Kidney glomerular epithelial cell (primary cell): ENCODE data around the gene NARF.
"Not testable (repeated sequence)": the region's sequence is repeated elsewhere in the genome, so short reads cannot be mapped to it uniquely, and the experiment has no call there.

Source experiments
- DNase-seq: peaks from one replicate; lab custom pipeline; 2025; lab: John Stamatoyannopoulos, UW

The NARF gene

DNA sequence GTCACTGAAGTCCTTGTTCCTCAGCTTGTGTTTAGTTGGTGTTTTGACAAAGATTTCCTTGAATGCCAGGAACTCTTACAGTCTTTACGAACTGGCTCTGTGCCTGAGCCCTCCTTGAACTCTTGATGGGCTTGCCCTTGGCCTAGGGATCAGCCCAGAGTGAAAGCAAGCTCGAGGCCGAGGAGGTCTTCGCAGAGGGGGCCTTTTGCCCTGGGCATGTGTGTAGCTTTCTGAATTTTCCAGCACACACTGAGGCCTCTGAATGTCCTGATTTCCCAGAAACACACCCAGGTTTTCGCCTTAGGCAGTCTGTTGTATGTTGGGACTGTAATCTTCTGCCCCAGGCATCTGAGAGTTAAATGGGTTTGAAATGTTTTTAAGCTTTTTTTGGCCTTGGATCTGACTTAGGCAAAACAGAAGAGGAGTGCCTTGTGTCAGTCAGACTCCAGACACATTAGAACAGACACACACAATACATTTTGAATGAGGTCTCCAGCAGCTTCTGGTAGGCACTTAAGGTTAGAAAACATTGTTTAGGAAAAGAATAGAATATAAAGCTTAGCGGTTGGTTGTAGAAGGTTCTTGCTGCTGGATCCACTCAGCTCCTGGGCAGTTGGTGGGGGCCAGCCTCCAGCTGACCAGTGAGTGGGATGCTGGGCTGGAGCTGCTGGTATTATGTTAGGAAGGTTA, 78.1 kb downstream of the NARF start:
- DNase-seq = no peak

- DNase-seq = not testable (repeated sequence)
These were observed 78.7 kb downstream of the NARF start for GRCh38 chr17:82537228-82537627.

DNA sequence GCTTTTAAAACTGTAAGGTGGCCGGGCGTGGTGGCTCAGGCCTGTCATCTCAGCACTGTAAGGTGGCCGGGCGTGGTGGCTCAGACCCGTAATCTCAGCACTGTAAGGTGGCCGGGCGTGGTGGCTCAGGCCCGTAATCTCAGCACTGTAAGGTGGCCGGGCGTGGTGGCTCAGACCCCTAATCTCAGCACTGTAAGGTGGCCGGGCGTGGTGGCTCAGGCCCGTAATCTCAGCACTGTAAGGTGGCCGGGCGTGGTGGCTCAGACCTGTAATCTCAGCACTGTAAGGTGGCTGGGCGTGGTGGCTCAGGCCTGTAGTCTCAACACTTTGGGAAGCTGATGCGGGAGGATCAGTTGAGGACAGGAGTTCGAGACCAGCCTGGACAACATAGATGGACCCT, 80.5 kb downstream of the NARF start:
- DNase-seq = not testable (repeated sequence)
